ENCODE measurements around the gene DENND4B. TPM values are rescaled to one million over a fixed set of nuclear protein-coding genes. Genes with fewer than 3 reads are reported as not detected.
A peak's percentile ranks its signal among the peaks of the same experiment; 100 is the strongest.

DENND4B gene
- total and polyA plus RNA-seq, 9 of the 15 experiments (the other 6 are each of a cell fraction or from before 2014, with no cell fraction given): 9.5 to 80.5 (median 23.1) TPM

DNA sequence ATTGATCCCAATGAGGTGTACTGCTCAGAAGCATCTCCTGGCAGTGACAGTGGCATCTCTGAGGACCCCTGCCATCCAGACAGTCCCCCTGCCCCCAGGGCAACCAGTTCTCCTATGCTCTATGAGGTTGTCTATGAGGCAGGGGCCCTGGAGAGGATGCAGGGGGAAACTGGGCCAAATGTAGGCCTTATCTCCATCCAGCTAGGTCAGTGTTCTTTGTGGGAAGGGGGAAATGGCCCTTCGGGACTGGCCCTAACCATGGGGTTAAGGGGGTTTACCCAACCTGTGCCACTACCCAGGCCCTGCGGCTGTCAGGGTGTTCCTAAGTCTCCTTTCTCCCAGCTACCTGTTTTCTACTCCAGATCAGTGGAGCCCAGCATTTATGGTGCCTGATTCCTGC lies 22.5 kb upstream of the DENND4B start:
- DNase-seq (ENCODE audit: extremely low read depth in 1 of 4, low spot score in 3 of 4) (no peak), ATAC-seq (no peak), FAIRE-seq (no peak)
- ChIA-PET CTCF (ENCODE audit: low intra/inter-chr PET ratio) (no interaction called here), POLR2A (interaction anchor here (0.7 to 4.8 kb wide), 5 partner anchors 8 to 76 kb away, joined by 3 to 84 read pairs (median 9); partner anchors contain the start of genes JTB and RPS27)
- Histone ChIP-seq H3K79me2 (ENCODE audit: control insufficient read depth, insufficient read depth, low read length) (peaks cover 31% of the 10 kb centered on the region), H3K27ac (ENCODE audit: extremely low read depth, low read depth, low read length) (no peak overlapping the region), H3K9me1 (ENCODE audit: control insufficient read depth, insufficient read depth, low read length) (no peaks in the 10 kb centered on the region), H3K4me3 (peak overlapping the region; percentile 51; the same call in 1 of the 2 replicates), H2AFZ (ENCODE audit: low read depth, low read length) (no peak overlapping the region), H3K9ac (ENCODE audit: insufficient read depth in 1 of 2, low read depth in 2 of 2, low read length in 2 of 2) (peak overlapping the region; percentile 41 to 89; a peak in 3 of 4 replicates), H4K20me1 (replicated peaks; ENCODE audit: control insufficient read depth, insufficient read depth, low read length) (no peaks in the 10 kb centered on the region), H3K27me3 (ENCODE audit: control insufficient read depth in 2 of 2, insufficient read depth in 2 of 2, low read length in 2 of 2) (no peaks in the 10 kb centered on the region), H3K36me3 (ENCODE audit: control insufficient read depth, insufficient read depth, low read length) (peaks cover 10% of the 10 kb centered on the region; the same call in 2 of the 3 replicates), H3K9me3 (replicated peaks; ENCODE audit: control insufficient read depth, insufficient read depth, low read depth, low read length) (no peaks in the 10 kb centered on the region), H3K4me2 (ENCODE audit: insufficient read depth, low read length) (peak overlapping the region; percentile 87), H3K4me1 (replicated peaks in 1 of 2; ENCODE audit: control insufficient read depth in 2 of 2, insufficient read depth in 2 of 2, low read length in 2 of 2) (peaks cover 7 to 13% of the 10 kb centered on the region in 2 experiments; a peak in 4 of 5 replicates)
- in situ Hi-C loops (cut with MboI): no loop called here
- intact Hi-C loops (cut with micrococcal nuclease): loop anchor here (5.0 kb wide), 1 partner anchor 172 kb away; no protein-coding TSS in a partner anchor
- WGBS (ENCODE audit: insufficient coverage, low coverage, missing lambda C conversion rate): 79% methylated on average over 2 of the region's 2 CpGs
- no TSS peak for BruUV-seq (replicated peaks)
- TF ChIP-seq BRCA1 (IDR thresholded peaks at IDR 0.05) (no peak), BRCA1 (CRISPR knock-in tag; IDR thresholded peaks at IDR 0.05) (no peak), CBX1 (IDR thresholded peaks at IDR 0.05; ENCODE audit: low read depth) (no peak), FOXJ3 (CRISPR knock-in tag; IDR thresholded peaks at IDR 0.05) (no peak), MTF1 (CRISPR knock-in tag; IDR thresholded peaks at IDR 0.05; ENCODE audit: borderline replicate concordance) (no peak), SMAD1 (IDR thresholded peaks at IDR 0.05; ENCODE audit: low read depth, low read length, partially characterized antibody) (no peak), ARID2 (IDR thresholded peaks at IDR 0.05) (no peak), CHD2 (IDR thresholded peaks at IDR 0.05; ENCODE audit: low read depth, low read length) (no peak), PHF21A (IDR thresholded peaks at IDR 0.05; ENCODE audit: borderline replicate concordance, low read depth) (no peak), FOXA3 (CRISPR knock-in tag; conservative IDR thresholded peaks at IDR 0.05 in 1 of 2, IDR thresholded peaks at IDR 0.05 in 1 of 2) (no peak), SMAD3 (CRISPR knock-in tag; conservative IDR thresholded peaks at IDR 0.05) (no peak), NFE2L1 (tag; IDR thresholded peaks at IDR 0.05; ENCODE audit: borderline replicate concordance, low read depth) (no peak)
- TF ChIP-seq, protein P1, sequence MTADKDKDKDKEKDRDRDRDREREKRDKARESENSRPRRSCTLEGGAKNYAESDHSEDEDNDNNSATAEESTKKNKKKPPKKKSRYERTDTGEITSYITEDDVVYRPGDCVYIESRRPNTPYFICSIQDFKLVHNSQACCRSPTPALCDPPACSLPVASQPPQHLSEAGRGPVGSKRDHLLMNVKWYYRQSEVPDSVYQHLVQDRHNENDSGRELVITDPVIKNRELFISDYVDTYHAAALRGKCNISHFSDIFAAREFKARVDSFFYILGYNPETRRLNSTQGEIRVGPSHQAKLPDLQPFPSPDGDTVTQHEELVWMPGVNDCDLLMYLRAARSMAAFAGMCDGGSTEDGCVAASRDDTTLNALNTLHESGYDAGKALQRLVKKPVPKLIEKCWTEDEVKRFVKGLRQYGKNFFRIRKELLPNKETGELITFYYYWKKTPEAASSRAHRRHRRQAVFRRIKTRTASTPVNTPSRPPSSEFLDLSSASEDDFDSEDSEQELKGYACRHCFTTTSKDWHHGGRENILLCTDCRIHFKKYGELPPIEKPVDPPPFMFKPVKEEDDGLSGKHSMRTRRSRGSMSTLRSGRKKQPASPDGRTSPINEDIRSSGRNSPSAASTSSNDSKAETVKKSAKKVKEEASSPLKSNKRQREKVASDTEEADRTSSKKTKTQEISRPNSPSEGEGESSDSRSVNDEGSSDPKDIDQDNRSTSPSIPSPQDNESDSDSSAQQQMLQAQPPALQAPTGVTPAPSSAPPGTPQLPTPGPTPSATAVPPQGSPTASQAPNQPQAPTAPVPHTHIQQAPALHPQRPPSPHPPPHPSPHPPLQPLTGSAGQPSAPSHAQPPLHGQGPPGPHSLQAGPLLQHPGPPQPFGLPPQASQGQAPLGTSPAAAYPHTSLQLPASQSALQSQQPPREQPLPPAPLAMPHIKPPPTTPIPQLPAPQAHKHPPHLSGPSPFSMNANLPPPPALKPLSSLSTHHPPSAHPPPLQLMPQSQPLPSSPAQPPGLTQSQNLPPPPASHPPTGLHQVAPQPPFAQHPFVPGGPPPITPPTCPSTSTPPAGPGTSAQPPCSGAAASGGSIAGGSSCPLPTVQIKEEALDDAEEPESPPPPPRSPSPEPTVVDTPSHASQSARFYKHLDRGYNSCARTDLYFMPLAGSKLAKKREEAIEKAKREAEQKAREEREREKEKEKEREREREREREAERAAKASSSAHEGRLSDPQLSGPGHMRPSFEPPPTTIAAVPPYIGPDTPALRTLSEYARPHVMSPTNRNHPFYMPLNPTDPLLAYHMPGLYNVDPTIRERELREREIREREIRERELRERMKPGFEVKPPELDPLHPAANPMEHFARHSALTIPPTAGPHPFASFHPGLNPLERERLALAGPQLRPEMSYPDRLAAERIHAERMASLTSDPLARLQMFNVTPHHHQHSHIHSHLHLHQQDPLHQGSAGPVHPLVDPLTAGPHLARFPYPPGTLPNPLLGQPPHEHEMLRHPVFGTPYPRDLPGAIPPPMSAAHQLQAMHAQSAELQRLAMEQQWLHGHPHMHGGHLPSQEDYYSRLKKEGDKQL (CRISPR knock-in tag; IDR thresholded peaks at IDR 0.05; ENCODE audit: borderline replicate concordance): no peak
- TF ChIP-seq, protein P2, sequence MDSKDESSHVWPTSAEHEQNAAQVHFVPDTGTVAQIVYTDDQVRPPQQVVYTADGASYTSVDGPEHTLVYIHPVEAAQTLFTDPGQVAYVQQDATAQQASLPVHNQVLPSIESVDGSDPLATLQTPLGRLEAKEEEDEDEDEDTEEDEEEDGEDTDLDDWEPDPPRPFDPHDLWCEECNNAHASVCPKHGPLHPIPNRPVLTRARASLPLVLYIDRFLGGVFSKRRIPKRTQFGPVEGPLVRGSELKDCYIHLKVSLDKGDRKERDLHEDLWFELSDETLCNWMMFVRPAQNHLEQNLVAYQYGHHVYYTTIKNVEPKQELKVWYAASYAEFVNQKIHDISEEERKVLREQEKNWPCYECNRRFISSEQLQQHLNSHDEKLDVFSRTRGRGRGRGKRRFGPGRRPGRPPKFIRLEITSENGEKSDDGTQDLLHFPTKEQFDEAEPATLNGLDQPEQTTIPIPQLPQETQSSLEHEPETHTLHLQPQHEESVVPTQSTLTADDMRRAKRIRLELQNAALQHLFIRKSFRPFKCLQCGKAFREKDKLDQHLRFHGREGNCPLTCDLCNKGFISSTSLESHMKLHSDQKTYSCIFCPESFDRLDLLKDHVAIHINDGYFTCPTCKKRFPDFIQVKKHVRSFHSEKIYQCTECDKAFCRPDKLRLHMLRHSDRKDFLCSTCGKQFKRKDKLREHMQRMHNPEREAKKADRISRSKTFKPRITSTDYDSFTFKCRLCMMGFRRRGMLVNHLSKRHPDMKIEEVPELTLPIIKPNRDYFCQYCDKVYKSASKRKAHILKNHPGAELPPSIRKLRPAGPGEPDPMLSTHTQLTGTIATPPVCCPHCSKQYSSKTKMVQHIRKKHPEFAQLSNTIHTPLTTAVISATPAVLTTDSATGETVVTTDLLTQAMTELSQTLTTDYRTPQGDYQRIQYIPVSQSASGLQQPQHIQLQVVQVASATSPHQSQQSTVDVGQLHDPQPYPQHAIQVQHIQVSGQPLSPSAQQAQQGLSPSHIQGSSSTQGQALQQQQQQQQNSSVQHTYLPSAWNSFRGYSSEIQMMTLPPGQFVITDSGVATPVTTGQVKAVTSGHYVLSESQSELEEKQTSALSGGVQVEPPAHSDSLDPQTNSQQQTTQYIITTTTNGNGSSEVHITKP (IDR thresholded peaks at IDR 0.05; ENCODE audit: partially characterized antibody): no peak

Measured in K562 (cell line).